Stimulated activated CD4-positive, alpha-beta T cell treated with anti-CD3 and anti-CD28 coated beads, Interleukin-4, amount 100 ng/mL, for 48 hours (primary cell): ENCODE data around the gene CCNF.

Experiments used
- DNase-seq, 2 donors: peaks; one replicate each; pipeline ENCODE4 v3.0.0-alpha.2; 2020; ENCODE audit warnings: low read depth in 2 of 2

CCNF gene

DNA sequence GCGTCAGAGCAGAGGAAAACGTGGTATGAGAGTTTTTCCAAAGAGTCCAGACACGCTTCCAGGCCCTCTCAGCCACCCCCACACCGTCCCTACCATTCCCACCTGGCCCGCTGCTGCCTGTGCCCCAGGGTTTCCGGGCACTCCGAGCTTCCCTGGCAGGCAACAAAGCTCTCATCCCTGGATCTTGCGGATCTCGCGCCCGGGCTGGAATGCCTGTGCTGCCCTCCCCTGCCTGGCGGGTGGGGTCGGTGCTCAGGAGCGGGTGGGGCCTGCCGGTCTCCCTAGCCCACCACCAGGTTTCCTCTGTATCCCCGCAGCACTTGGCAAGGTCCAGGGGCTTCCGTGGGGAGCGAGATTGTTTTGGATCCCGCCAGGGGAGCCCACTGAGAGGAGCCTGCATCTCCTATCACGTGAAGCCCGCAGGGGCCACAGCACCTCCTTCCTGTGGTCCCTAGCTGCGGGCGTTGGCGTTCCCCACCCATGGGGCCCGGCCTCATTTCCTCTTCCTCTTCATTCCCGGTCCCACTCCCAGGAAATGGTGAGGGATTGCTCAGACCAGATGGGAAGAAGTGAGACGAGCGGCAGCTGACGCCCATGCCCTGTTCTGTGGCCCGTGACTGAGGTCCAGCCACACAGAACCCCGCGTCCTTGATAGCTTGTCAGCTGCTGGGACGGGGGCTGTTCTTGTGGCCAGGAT is 56.7 kb downstream of the CCNF start:
- DNase-seq, result no peak

DNA sequence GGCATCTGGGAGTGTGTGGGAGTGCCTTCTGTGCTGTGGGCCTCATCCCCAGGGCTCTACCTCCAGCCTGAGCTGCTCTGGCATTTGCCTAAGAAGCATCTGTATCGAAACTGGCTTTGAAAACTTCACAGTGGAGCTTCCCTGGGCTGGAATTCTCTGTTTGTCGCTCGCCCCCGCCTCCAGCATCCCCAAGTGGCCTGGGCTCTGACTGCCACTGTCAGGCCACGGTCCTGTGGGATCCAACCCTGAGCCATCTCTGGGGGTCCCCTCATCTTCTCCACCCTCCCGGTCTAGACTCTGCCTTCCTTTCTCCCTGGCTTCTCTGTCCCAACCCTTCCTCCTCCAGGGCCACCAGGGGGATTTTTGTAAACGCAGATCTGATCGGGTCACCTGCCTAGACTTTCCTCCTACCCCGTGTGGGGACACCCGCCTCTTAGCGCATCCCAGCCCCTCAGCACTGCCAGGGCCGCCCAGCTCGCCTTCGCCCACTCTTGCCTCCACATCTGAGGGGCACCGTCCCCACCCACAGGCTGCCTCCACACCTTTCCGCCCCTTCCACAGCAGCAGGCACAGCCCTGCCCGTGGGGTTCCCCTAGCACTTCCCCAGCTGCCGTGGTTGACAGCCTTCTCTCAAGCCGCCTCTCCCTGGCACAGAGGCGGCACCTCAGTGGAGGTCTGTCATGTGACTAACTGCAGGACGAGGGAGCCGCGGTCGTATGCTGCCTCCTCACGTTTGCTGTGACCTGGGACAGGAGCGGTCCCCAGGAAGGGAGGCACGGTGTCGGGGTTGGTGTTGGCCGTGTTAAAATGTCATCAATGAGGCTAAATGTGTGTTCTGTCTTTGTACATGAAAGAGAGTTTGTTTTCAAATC is 57.6 kb downstream of the CCNF start:
- DNase-seq, result peak; percentile 54 to 58

DNA sequence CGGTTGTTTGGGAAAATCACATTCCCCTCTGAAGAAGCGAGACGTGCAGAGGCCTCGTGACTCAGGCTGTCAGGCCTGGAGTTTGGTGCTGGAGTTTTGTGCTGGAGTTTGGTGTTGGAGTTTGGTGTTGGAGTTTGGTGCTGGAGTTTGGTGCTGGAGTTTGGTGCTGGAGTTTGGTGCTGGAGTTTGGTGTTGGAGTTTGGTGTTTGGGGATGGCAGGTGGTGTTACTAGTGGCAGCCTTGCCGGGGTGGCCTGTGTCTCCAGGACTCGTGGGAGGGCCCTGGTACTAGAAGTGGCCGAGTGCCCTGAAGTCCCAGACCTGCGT is 58.2 kb downstream of the CCNF start:
- no peak for DNase-seq

DNA sequence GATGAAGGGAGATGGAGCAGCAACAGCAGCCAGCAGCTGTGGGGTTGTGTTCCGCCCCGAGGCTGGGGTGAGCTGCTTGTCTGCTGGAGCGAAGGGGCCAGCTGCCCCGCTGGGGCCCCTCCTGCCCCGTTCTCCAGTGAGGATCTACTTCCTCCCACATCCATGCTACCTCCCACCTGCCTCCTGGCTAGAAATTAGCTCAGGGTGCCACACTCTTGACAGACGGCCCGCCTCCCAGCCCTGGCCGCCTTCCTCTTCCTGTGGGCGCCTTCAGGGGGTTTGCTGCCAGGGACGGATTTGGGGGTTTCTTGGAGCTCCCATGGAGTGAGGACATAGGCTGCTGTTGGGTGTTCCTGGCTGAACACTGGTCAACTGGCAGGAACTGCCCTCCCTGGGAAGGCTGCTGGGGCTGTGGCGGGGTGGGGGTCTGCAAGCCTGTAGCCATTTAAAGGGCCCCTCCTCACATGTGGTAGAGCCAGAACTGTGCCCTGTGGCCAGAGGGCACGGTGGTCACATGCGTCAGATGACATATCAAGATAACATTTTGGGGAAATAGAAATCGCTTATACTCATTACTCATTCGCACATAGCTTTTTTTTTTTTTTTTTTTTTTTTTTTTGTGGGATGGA is 58.8 kb downstream of the CCNF start:
- no peak for DNase-seq

DNA sequence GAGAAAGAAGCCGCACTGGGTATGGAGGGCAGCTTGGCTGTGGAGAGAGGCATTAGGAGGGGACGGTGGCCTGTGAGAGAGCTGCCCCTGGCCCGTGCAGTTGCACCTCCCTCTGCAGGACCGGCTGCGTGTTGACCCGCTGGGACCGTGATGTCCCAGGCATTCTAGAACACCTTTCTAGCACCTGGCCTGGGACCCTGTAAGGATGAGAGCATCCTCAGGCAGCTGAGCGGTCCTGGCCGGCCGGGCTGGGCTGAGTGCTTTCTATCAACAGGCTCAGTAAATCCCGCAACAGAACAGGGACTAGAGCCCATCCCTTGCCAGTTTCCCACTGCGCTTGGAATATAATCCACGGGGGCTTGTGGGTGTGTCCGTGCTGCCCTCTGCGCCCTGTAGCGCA is 60.3 kb downstream of the CCNF start:
- DNase-seq, result no peak

DNA sequence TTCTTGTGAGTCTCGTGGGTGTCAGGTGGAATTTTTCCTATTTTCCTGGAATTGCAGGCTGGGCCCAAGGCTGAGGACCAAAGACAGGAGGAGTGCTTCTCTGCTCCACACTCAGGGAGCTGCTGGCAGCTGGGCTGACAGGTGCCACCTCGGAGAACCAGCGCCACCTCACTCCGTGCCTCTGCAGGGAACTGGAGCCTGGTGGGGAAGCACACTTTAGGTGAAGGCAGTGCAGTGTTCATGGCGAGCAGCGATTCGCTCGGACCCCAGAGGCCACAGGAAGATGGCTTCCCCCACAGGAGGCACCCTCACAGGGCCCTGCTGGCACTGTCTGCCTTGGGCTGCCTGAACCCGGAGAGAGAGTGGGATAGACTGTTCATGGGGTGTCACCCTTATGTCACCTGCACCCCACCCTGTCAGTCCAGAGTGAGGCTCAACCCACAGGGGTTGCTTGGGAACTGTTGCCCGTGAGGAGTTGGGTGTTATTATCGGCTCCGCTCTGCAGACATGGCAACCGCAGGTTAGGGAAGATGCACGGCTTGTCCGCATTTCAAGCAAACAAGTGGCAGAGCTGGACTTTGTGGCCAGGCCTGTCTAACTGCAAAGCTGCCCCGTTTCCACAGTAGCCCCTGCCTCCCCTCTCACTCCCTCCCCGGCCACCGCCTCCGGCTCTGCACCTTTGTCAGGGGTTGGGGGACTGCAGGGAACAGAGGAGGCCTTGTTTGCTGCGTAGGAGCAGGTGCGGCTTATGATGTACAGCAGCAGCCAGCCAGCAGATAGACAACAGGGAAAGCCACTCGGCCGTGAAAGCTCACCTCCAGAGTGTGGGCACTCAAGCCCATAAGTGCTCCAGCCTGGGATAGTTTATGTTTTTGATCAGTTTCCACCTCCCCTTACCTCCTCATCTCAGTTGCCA is 61.2 kb downstream of the CCNF start:
- DNase-seq, result no peak

DNA sequence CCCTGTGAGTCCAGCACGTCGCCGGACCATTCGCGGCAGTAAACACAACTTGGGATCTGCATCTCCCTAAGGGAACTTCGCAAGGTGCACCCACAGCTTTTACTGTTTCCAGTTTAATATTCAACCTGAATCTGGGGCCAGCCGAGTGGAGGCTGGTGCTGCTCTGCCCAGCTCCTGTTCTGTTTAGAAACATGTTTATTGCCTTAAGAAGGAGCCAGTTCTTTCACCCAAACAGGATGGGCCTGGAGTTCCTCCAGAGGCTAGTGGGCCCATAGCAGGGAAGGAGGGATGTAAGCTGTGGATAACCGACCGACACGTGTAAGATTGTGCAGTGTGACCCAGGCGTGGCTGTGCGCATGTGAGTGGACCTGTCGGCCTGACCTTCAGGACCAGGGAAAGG is 63.0 kb downstream of the CCNF start:
- no peak for DNase-seq

DNA sequence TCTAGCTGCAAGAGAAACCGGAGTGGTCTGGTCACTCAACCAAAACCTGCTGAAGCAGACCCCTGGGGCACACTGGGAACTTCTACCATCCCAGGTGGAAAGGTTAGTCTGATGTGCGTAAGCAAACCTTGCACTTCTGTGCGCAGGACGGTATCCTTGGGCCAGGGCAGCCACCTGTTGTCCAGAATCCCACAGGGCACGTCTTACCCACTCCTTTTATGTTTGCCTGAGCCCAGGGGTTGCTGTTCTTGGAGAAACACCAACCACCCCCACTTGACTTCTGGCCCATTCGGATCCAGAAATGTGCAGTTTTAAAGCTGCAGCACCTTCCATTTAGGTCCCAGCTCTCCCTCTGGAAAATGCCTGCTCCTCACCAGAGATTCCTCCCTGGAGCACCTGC is 64.4 kb downstream of the CCNF start:
- DNase-seq, result no peak

DNA sequence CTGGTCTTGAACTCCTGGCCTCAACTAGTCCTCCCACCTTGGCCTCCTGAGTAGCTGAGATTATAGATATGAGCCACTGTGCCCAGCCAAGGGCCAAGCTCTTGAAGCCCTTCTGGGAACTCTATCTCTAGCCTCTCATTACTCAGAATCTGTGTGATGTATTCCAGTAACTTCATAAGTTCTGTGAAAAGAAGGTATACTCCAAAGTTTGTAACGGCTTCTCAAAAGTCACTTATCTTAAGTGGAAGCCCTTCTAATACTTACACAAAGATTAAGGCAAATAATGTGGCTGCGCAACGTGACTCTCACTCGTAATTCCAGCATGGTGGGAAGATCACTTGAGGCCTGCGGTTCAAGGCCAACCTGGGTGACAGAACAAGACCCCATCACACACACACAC is 65.4 kb downstream of the CCNF start:
- DNase-seq, result no peak

DNA sequence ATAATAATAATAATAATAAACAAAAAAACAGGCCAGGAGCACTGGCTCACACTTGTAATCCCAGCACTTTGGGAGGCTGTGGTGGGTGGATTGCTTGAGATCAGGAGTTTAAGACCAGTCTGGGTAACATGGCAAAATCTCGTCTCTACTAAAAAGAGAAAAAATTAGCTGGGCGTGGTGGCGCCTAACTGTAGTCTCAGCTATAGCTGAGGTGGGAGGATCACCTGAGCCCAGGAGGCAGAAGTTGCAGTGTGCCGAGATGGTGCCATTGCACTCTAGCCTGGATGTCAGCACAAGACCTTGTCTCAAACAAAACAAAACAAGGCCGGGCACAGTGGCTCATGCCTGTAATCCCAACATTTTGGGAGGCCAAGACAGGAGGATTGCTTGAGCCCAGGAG is 65.8 kb downstream of the CCNF start:
- DNase-seq, result no peak

DNA sequence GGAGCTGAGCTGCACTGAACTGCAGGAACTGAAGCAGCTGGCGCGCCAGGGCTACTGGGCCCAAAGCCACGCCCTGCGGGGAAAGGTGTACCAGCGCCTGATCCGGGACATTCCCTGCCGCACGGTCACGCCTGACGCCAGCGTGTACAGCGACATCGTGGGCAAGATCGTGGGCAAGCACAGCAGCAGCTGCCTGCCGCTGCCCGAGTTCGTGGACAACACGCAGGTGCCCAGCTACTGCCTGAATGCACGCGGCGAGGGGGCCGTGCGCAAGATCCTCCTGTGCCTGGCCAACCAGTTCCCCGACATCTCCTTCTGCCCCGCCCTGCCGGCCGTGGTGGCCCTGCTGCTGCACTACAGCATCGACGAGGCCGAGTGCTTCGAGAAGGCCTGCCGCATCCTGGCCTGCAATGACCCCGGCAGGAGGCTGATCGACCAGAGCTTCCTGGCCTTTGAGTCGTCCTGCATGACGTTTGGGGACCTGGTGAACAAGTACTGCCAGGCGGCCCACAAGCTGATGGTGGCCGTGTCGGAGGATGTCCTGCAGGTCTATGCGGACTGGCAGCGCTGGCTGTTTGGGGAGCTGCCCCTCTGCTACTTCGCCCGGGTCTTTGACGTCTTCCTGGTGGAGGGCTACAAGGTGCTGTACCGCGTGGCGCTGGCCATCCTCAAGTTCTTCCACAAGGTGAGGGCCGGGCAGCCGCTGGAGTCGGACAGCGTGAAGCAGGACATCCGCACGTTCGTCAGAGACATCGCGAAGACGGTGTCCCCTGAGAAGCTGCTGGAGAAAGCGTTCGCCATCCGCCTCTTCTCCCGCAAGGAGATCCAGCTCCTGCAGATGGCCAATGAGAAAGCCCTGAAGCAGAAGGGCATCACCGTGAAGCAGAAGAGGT is 67.2 kb downstream of the CCNF start:
- DNase-seq, result no peak

DNA sequence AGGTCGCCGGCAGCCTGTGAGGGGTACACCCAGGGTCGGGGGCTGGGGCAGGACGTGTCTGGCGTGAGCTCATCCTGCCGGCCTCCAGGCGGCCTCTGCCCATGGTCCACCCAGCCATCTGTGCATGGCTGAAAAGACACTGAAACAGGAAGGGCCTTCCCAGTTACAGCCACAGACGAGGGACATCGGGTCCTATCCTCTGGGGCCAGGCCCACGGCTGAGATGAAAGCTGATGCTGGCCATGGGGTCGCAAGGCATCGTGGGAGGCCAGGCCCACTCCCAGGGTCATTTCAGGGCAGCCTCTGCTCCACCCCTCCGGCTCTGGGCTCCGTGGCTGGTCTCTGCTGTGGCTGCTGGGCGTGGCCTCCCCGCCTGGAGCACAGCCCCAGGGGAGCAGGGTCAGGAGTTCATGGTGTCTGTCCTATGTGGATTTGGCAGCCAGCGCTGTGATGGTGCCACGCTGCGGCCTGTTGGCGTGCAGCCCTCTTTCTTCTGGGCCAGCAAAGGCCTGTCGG is 67.9 kb downstream of the CCNF start:
- no peak for DNase-seq

DNA sequence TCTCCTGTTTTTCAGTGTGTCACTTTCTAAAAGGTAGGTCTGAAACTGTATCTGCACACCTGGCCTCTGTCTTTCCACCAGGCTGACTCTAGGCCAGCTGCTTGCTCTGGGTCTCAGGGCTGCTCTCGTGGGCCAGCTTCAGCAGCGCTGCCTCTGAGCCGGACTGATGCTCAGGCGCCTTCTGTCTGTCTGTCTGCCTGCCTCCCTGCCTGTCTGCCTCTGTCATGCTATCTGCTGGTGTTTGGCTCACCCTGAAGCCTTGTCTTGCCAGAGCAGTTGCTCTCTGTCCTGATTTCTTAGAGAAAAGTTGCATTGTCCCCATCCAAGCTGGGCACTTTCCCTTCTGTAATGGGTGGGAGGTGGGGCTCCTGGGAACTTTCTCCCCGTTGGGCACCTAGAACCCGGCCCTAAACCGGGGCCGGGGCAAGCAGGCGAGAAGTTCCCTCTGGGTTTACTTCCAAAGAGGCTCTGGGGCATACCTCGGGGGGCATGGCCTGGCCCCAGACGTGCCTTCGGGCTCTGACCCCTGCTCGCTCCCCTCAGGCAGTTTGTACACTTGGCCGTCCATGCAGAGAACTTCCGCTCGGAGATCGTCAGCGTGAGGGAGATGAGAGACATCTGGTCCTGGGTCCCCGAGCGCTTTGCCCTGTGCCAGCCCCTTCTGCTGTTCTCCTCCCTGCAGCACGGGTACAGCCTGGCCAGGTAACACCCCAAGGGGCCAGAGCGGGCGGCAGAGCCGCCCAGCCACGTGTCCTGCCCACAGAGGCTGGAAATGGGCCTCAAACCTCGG is 68.6 kb downstream of the CCNF start:
- no peak for DNase-seq

DNA sequence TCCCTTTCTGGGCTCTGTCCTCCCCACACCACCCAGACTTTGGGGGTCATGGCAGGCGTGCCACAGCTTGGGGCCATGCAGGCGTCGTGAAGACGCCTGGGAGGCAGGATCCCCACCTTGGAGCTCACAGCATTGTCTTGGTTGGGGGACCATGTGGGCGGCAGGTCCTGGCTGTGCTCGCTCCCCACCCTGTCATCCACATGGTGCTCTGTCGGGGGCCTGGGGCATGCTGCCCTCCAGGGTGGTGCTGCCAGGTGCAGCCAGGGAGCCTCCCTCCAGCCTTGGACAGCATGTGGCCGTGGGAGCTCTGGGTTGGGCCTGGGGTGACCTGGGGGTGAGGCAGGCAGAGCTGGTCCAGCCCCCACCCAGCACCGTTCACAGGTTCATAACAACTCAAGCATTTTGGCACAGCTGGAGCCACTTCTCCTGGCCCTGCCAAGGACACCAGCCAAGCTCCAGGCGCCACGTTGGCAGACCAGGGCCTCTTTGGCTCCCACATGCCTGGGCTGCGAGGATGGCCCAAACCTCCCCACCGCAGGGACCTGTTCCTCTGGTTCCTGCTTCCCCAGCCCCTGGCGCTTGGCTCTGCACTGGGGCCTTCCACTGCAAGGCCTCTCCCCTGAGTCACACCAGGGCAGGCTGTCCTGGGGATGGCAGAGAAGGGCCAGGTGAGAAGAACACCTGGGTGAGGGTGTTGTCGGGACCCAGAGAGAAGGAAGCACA is 69.4 kb downstream of the CCNF start:
- DNase-seq, result no peak

DNA sequence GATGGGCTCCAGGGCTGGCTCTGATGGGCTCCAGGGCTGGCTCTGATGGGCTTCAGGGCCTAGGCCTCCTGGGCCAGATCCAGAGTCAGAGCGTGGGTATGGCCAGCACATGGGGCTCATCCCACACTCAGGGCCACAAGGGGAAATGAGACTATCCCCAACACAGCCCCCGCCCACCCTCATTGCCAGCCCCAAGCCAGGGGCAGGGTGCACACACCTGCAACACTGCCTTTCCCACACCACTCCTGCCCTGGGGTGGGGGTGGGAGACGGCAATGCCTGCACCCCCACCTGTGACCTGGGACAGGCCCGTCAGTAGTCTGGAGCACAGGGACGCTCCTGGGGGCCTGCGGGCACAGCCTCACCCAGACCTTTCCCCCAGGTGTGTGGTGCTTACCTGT is 70.2 kb downstream of the CCNF start:
- DNase-seq, result no peak

DNA sequence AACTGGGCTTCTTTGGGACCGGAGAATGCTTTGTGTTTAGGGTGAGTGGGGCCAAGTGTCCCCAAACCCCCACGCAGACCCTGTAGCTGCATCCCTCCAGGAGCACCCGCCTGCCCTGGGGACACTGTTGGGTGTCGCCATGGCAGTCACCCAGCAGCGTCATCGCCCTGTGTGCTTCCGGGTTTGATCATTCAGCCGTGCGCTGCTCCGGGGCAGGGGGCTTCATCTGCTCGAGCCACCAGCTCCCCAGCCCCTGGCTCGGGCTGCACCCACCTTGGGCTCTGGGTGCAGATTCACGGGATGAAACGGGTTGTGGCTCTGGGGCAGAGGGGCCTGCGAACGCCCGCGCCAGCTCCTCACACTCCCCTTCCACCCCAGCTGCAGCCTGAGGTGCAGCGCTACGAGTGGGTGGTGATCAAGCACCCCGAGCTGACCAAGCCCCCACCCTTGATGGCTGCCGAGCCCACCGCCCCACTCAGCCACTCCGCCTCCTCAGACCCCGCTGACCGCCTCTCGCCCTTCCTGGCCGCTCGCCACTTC is 70.7 kb downstream of the CCNF start:
- no peak for DNase-seq

DNA sequence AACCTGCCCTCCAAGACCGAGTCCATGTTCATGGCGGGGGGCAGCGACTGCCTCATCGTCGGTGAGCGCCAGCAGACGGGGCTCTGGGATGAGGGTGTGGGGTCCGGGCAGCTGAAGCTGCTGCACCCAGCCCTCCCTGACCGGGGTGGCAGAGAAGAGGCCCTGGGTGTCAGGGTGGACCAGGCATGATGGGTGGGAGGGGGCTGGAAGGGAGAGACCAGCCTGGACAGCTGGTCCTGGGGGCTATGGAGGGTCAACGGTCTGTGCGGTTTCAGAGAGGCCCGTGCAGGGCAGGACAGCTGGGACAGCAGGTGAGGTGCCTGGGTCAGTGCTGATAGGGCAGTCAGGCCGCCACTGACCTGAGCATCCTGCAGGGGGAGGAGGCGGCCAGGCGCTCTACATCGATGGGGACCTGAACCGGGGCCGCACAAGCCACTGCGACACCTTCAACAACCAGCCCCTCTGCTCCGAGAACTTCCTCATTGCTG is 71.2 kb downstream of the CCNF start:
- DNase-seq, result no peak

DNA sequence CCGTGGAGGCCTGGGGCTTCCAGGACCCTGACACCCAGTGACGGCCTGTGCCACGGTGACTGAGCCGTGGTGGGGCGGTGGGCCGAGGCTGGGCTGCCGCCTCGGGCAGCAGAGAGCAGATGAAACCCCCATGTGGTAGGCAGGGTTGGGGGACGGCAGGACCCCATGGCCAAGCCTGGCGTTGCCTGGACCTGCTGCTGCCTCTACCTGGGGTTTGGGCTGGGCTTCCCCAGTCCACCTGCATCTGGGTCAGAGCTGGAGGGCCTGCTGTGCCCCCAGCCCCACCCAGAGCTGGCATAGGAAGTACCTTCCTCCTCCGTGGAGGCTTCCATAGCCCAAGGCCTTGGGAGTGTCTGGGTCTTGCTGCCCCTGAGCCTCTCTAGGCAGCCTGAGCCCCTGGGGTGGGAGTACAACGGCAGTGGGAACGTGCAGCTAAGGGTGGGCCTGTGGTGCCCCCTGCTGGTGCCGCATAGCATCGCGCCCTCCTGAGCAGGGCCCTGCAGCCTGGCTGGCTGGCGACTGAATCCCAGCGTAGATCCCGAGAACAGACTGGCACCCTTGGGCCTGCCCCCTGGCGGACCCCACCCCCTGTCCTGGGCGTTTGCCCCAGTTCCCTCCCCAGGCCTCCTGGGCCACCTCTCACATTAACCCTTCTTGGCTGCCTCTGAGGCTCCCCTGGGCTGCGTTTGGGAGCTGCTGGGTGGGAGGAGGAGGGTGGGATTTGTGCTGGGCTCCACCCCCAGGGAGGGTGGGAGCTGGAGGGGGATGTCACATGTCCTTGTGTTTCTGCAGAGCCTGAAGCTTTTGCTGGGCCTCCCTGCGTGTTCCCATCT is 71.9 kb downstream of the CCNF start:
- DNase-seq, result peak; percentile 67 to 80
